Breast epithelium (tissue), 4 donors: ENCODE data around the gene HDLBP. TPM values are rescaled to one million over a fixed set of nuclear protein-coding genes. Genes with fewer than 3 reads are reported as not detected.

Experiments
- DNase-seq, 2 donors: peaks; one replicate each; pipeline ENCODE4 v3.0.0-alpha.2; 2019; ENCODE audit warnings: low spot score in 2 of 2
- H3K27ac ChIP-seq, 2 donors: fragments of 200-600 bp; sonication (generic) in 1 of 2; one replicate each; pipeline ENCODE4 v1.5.1; 2016 to 2019; ENCODE audit warnings: mild to moderate bottlenecking in 1 of 2
- H3K27me3 ChIP-seq, 2 donors: fragments of 200-600 bp; sonication (generic) in 1 of 2; one replicate each; pipeline versions ENCODE4 v1.5.1 to v1.6.0; 2017 to 2019; ENCODE audit warnings: control low read depth in 1 of 2, mild to moderate bottlenecking in 1 of 2
- H3K36me3 ChIP-seq: fragments of 200-600 bp; one replicate; pipeline ENCODE4 v1.5.1; 2019
- H3K4me1 ChIP-seq, 2 donors: fragments of 200-600 bp; sonication (generic); one replicate each; pipeline ENCODE4 v1.5.1; 2016 to 2019; ENCODE audit warnings: control low read depth in 1 of 2
- H3K4me3 ChIP-seq, 3 donors: fragments of 200-600 bp; sonication (generic); 1 replicate in 2 of 3; 2 replicates in 1 of 3; pipeline ENCODE4 v1.5.1; 2016 to 2019; ENCODE audit warnings: mild to moderate bottlenecking in 3 of 3, moderate library complexity in 2 of 3
- H3K9me3 ChIP-seq, 2 donors: fragments of 200-600 bp; sonication (generic) in 1 of 2; one replicate each; pipeline ENCODE4 v1.5.1; 2016 to 2019; ENCODE audit warnings: control low read depth in 1 of 2
- POLR2A ChIP-seq: fragments of 450-650 bp; IDR thresholded peaks from one replicate; pipeline ENCODE4 v1.6.1; 2016; ENCODE audit warnings: antibody characterized with exemption, mild to moderate bottlenecking, moderate library complexity
- POLR2AphosphoS5 ChIP-seq, 3 donors: sonication (generic); formaldehyde crosslinking; IDR thresholded peaks; one replicate each; pipeline ENCODE4 v1.6.1; 2017; ENCODE audit warnings: antibody characterized with exemption in 3 of 3
- intact Hi-C: fragments of 100-400 bp; cut with DNase I; formaldehyde crosslinking; loops from one replicate; pipeline ENCODE4 v1.15.1; 2023; ENCODE audit warnings: low total_unique reads
- total RNA-seq, 3 donors: library from RNA; depleted of rRNA; stranded (reverse); fragments of >200 nt; gene quantifications; one replicate each; pipeline ENCODE4 v1.1.0, GENCODE V29; 2016
- TF ChIP-seq, protein P1 (sequence below), 3 donors: fragments of 450-650 bp; IDR thresholded peaks; one replicate each; pipeline ENCODE4 v1.5.1; 2016 to 2017; ENCODE audit warnings: antibody characterized with exemption in 3 of 3, mild to moderate bottlenecking in 3 of 3, moderate library complexity in 3 of 3

The HDLBP gene
- total RNA-seq, 3 donors from 2014 or later = 339 to 515 (median 383) TPM

DNA sequence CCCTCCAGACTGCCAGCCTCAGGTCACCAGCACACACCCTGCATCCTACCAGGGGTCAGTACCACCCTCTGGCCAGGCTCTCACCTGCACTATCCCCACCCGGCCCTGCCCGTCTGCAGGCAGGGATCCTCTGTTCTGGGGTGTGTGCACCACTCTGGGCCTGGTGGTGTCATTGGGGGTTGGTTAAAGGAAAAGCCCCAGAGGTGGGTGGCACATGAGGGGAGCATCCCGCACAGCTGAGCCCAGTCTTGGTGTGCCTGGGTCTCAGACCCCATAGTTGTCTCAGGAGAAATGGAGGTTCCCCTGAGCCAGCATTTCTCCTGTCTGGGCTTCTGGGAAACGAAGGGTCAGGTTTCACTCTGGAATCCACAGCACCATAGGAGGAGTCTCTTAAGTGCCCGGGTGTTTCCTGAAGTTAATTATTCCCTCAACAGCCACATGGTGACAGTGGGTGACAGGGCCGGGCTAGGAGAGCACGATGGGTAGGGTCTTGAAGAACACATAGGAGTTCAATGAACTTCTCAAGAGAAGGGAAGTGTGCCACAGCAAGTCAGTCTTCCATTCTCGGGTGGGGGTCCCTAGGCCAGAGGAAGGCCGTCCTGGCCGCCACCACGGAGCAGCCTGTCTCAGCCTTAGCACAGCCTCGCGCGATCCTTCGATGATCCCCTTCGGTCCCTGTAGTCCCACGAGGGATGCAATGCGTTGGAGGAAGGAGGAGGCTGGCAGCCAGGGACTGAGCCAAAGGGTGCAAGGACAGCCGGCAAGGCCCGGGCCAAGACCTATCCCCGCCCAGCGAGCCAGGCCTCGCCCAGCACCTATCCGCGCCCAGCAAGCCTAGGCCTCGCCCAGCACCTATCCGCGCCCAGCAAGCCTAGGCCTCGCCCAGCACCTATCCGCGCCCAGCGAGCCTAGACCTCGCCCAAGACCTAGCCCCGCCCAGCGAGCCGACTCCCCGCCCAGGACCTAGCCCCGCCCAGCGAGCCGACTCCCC lies 39.5 kb upstream of the HDLBP start:
- Histone ChIP-seq H3K27ac (peak overlapping the region; percentile 75 to 83), H3K4me3 (peak overlapping the region in 2 of 3 donors; percentile 35 to 57), H3K9me3 (no peaks in the 10 kb centered on the region), H3K27me3 (no peaks in the 10 kb centered on the region), H3K4me1 (no peaks in the 10 kb centered on the region), H3K36me3 (no peaks in the 10 kb centered on the region)
- peak; percentile 85 to 87 for DNase-seq
- intact Hi-C loops = no loop called here
- TF ChIP-seq, protein P1, sequence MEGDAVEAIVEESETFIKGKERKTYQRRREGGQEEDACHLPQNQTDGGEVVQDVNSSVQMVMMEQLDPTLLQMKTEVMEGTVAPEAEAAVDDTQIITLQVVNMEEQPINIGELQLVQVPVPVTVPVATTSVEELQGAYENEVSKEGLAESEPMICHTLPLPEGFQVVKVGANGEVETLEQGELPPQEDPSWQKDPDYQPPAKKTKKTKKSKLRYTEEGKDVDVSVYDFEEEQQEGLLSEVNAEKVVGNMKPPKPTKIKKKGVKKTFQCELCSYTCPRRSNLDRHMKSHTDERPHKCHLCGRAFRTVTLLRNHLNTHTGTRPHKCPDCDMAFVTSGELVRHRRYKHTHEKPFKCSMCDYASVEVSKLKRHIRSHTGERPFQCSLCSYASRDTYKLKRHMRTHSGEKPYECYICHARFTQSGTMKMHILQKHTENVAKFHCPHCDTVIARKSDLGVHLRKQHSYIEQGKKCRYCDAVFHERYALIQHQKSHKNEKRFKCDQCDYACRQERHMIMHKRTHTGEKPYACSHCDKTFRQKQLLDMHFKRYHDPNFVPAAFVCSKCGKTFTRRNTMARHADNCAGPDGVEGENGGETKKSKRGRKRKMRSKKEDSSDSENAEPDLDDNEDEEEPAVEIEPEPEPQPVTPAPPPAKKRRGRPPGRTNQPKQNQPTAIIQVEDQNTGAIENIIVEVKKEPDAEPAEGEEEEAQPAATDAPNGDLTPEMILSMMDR (IDR thresholded peaks at IDR 0.05) = no peak
- peak in 1 of 3 donors; percentile 18 for TF ChIP-seq POLR2AphosphoS5 (IDR thresholded peaks at IDR 0.05)

DNA sequence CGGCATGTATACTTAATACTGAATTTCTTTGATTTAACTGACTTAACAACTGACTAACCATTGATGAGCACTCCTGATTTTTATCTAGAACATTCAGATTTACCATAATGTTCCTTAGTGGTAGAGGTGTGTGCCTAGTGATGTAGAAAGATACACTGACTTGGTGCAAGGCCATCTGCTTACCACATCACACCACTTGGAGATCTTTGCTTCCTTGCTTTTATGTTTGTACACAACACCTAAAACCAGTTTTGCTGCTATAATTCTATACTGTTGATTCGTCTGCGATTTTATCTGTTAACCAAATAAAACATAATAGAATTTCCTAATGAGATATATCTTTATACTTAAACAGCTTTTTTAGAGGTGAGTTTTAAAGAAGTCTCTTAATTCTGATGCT lies 36.8 kb upstream of the HDLBP start:
- Histone ChIP-seq H3K4me1 (no peaks in the 10 kb centered on the region), H3K27me3 (no peaks in the 10 kb centered on the region), H3K4me3 (no peak overlapping the region), H3K36me3 (no peaks in the 10 kb centered on the region), H3K27ac (no peak overlapping the region), H3K9me3 (no peaks in the 10 kb centered on the region)
- DNase-seq = no peak
- no peak for TF ChIP-seq POLR2A
- no peak for TF ChIP-seq POLR2AphosphoS5 (IDR thresholded peaks at IDR 0.05)
- intact Hi-C loops = no loop called here

DNA sequence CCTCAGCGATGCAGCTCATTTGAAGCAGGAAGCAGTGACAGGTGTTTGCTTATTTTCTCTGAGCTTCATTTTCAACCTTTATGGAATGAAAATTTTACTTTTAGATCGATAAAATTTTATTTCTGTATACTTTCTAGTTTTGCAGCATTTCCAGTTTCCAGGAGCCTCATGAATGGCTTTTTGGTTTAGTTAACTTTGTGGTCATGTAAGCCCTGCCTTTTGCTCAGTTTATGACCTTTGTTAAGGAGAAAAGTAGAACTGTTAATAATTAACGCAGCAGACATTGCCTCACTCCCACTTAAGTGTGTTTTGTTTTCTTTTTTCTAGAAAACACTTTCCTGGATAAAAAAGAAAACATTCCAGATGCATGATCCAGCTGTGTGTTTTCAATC lies 36.2 kb upstream of the HDLBP start:
- Histone ChIP-seq H3K27me3 (no peaks in the 10 kb centered on the region), H3K27ac (no peak overlapping the region), H3K9me3 (no peaks in the 10 kb centered on the region), H3K36me3 (no peaks in the 10 kb centered on the region), H3K4me1 (no peaks in the 10 kb centered on the region), H3K4me3 (no peak overlapping the region)
- intact Hi-C loops = no loop called here
- no peak for DNase-seq
- TF ChIP-seq POLR2A (no peak), POLR2AphosphoS5 (IDR thresholded peaks at IDR 0.05) (no peak)
- TF ChIP-seq, protein P1 (IDR thresholded peaks at IDR 0.05) = no peak

DNA sequence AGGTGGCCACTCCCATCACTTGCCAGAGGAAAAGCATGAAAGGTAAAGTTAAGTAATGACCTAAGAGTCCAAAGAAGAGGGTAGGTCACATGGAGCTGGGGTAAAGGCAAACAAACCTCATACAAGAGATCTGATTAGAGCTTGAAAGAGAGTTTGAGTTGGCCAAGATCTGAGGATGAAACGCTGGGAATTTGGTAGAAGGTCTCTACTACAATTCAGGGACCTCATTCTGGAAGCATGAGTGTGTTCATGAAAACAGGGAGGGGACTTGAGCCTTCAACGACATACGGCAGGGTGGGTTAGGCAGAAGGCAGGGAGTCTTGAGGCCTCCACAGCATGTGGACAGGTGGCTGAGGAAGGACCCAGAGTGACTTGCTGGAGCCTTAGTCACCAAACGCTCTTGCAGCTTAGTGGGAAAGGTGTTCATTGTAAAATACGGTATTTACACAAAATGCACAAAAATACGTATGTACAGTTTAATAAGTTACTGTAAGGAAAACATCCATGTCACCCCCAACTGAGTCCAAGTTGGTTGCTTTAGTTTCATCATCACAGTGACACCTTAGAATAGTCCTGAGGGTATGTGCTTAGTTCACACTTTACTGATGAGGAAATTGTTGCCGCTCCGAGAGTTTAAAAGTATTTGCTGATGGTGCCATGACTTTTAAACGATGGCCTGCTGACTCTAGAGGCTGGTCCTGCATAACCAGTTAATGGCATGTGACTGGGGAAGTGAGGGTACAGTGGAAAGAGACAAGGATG lies 35.6 kb upstream of the HDLBP start:
- H3K36me3 ChIP-seq = no peaks in the 10 kb centered on the region
- intact Hi-C loops = no loop called here
- no peak overlapping the region for H3K4me3 ChIP-seq
- H3K4me1 ChIP-seq = no peaks in the 10 kb centered on the region
- TF ChIP-seq, protein P1 (IDR thresholded peaks at IDR 0.05) = no peak
- TF ChIP-seq POLR2AphosphoS5 (IDR thresholded peaks at IDR 0.05) (no peak), POLR2A (no peak)
- H3K9me3 ChIP-seq = no peaks in the 10 kb centered on the region
- DNase-seq = no peak
- H3K27ac ChIP-seq = no peak overlapping the region
- no peaks in the 10 kb centered on the region for H3K27me3 ChIP-seq

DNA sequence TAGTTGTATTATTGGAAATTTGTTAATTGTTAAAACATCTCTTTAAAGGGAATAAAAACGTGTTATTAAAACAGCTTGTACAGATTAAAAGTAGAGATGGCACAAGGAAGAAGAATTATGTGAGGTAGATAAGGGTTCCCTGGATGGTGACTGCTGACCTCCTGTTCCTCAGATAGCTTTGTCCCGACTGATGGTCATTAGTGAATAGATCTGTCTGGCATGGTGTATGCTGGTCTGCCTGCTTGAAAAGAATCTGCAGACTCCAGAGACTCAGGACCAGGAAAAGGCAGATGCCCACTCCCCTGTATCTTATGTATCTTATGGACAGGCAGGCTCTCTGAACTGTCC lies 35.0 kb upstream of the HDLBP start:
- intact Hi-C loops = no loop called here

More for the DNA sequence above, 35.0 kb upstream of the HDLBP start:
- Histone ChIP-seq H3K9me3 (no peaks in the 10 kb centered on the region), H3K27ac (no peak overlapping the region), H3K27me3 (no peaks in the 10 kb centered on the region), H3K4me3 (no peak overlapping the region), H3K36me3 (no peaks in the 10 kb centered on the region), H3K4me1 (no peaks in the 10 kb centered on the region)
- DNase-seq = no peak
- TF ChIP-seq, protein P1 (IDR thresholded peaks at IDR 0.05) = no peak
- TF ChIP-seq POLR2A = no peak
- no peak for TF ChIP-seq POLR2AphosphoS5 (IDR thresholded peaks at IDR 0.05)
